Measurements from ENCODE around the gene SDK1. TPM values are rescaled to one million over a fixed set of nuclear protein-coding genes. Genes with fewer than 3 reads are reported as not detected.

The SDK1 gene
- polyA plus RNA-seq, 1 donor from 2014 or later: not detected

GRCh38 chr7:4186513-4186780, 885.4 kb downstream of the SDK1 start:
- peaks cover 0 to 3% (median 2%) of the 10 kb centered on the region in 3 donors for H3K9me3 Mint-ChIP-seq
- peaks cover 2% of the 10 kb centered on the region for H3K27me3 Mint-ChIP-seq
- no peaks in the 10 kb centered on the region for H3K36me3 Mint-ChIP-seq

GRCh38 chr7:4188651-4189050, 887.6 kb downstream of the SDK1 start:
- Mint-ChIP-seq H3K36me3 (no peaks in the 10 kb centered on the region), H3K27me3 (no peaks in the 10 kb centered on the region), H3K4me1 (no peaks in the 10 kb centered on the region), H3K27ac (no peak overlapping the region), H3K4me3 (no peak overlapping the region), H3K9me3 (peaks cover 0 to 3% (median 2%) of the 10 kb centered on the region in 3 donors)

More at GRCh38 chr7:4186513-4186780, 885.4 kb downstream of the SDK1 start:
- Mint-ChIP-seq H3K27ac (no peak overlapping the region), H3K4me1 (no peaks in the 10 kb centered on the region), H3K4me3 (no peak overlapping the region)

GRCh38 chr7:4189131-4189570, 888.1 kb downstream of the SDK1 start:
- H3K9me3 Mint-ChIP-seq: peaks cover 0 to 3% (median 2%) of the 10 kb centered on the region in 3 donors
- no peak overlapping the region for H3K27ac Mint-ChIP-seq
- H3K4me1 Mint-ChIP-seq: no peaks in the 10 kb centered on the region
- no peak overlapping the region for H3K4me3 Mint-ChIP-seq
- H3K27me3 Mint-ChIP-seq: no peaks in the 10 kb centered on the region
- H3K36me3 Mint-ChIP-seq: no peaks in the 10 kb centered on the region

- H3K9me3 Mint-ChIP-seq: peaks cover 0 to 3% (median 2%) of the 10 kb centered on the region in 3 donors
- H3K36me3 Mint-ChIP-seq: no peaks in the 10 kb centered on the region
Measured at GRCh38 chr7:4190010-4190981, 889.2 kb downstream of the SDK1 start.

GRCh38 chr7:4191046-4191445, 890.0 kb downstream of the SDK1 start:
- H3K27me3 Mint-ChIP-seq: no peaks in the 10 kb centered on the region
- peaks cover 0 to 3% (median 2%) of the 10 kb centered on the region in 3 donors for H3K9me3 Mint-ChIP-seq
- no peak overlapping the region for H3K27ac Mint-ChIP-seq
- H3K4me3 Mint-ChIP-seq: no peak overlapping the region
- H3K36me3 Mint-ChIP-seq: no peaks in the 10 kb centered on the region
- H3K4me1 Mint-ChIP-seq: no peaks in the 10 kb centered on the region

More at GRCh38 chr7:4190010-4190981, 889.2 kb downstream of the SDK1 start:
- H3K27me3 Mint-ChIP-seq: no peaks in the 10 kb centered on the region
- H3K4me1 Mint-ChIP-seq: no peaks in the 10 kb centered on the region
- H3K27ac Mint-ChIP-seq: no peak overlapping the region
- H3K4me3 Mint-ChIP-seq: no peak overlapping the region

- Mint-ChIP-seq H3K36me3 (no peaks in the 10 kb centered on the region), H3K4me3 (no peak overlapping the region), H3K27me3 (no peaks in the 10 kb centered on the region), H3K9me3 (peaks cover 0 to 3% (median 2%) of the 10 kb centered on the region in 3 donors), H3K27ac (no peak overlapping the region), H3K4me1 (no peaks in the 10 kb centered on the region)
Measured at GRCh38 chr7:4191525-4191924, 890.5 kb downstream of the SDK1 start.

- no peaks in the 10 kb centered on the region for H3K27me3 Mint-ChIP-seq
- no peaks in the 10 kb centered on the region for H3K36me3 Mint-ChIP-seq
- no peak overlapping the region for H3K27ac Mint-ChIP-seq
- H3K4me3 Mint-ChIP-seq: no peak overlapping the region
- H3K9me3 Mint-ChIP-seq: no peaks in the 10 kb centered on the region
- no peaks in the 10 kb centered on the region for H3K4me1 Mint-ChIP-seq
Measured at GRCh38 chr7:4195660-4196059, 894.6 kb downstream of the SDK1 start.

- no peaks in the 10 kb centered on the region for H3K27me3 Mint-ChIP-seq
- H3K27ac Mint-ChIP-seq: no peak overlapping the region
- H3K4me1 Mint-ChIP-seq: no peaks in the 10 kb centered on the region
- no peaks in the 10 kb centered on the region for H3K36me3 Mint-ChIP-seq
- no peak overlapping the region for H3K4me3 Mint-ChIP-seq
- H3K9me3 Mint-ChIP-seq: no peaks in the 10 kb centered on the region
Measured at GRCh38 chr7:4196121-4196819, 895.2 kb downstream of the SDK1 start.

- no peaks in the 10 kb centered on the region for H3K9me3 Mint-ChIP-seq
- no peaks in the 10 kb centered on the region for H3K36me3 Mint-ChIP-seq
- H3K4me1 Mint-ChIP-seq: no peaks in the 10 kb centered on the region
- H3K27ac Mint-ChIP-seq: peak overlapping the region in 1 of 3 donors; percentile 64
- H3K27me3 Mint-ChIP-seq: no peaks in the 10 kb centered on the region
- H3K4me3 Mint-ChIP-seq: no peak overlapping the region
Measured at GRCh38 chr7:4198301-4198700, 897.2 kb downstream of the SDK1 start.

- no peak overlapping the region for H3K27ac Mint-ChIP-seq
- H3K4me3 Mint-ChIP-seq: no peak overlapping the region
- H3K36me3 Mint-ChIP-seq: no peaks in the 10 kb centered on the region
- H3K9me3 Mint-ChIP-seq: no peaks in the 10 kb centered on the region
- no peaks in the 10 kb centered on the region for H3K27me3 Mint-ChIP-seq
- H3K4me1 Mint-ChIP-seq: no peaks in the 10 kb centered on the region
Measured at GRCh38 chr7:4200546-4201094, 899.6 kb downstream of the SDK1 start.

GRCh38 chr7:4201566-4201965, 900.5 kb downstream of the SDK1 start:
- H3K36me3 Mint-ChIP-seq: no peaks in the 10 kb centered on the region
- no peaks in the 10 kb centered on the region for H3K27me3 Mint-ChIP-seq
- no peak overlapping the region for H3K27ac Mint-ChIP-seq
- peak overlapping the region in 1 of 4 donors; percentile 23 for H3K4me3 Mint-ChIP-seq
- no peaks in the 10 kb centered on the region for H3K4me1 Mint-ChIP-seq
- no peaks in the 10 kb centered on the region for H3K9me3 Mint-ChIP-seq

- H3K27ac Mint-ChIP-seq: no peak overlapping the region
Measured at GRCh38 chr7:4202154-4202736, 901.2 kb downstream of the SDK1 start.

GRCh38 chr7:4202954-4203353, 901.9 kb downstream of the SDK1 start:
- H3K4me3 Mint-ChIP-seq: no peak overlapping the region
- H3K36me3 Mint-ChIP-seq: peaks cover 2% of the 10 kb centered on the region
- no peaks in the 10 kb centered on the region for H3K9me3 Mint-ChIP-seq
- H3K4me1 Mint-ChIP-seq: no peaks in the 10 kb centered on the region
- no peak overlapping the region for H3K27ac Mint-ChIP-seq
- no peaks in the 10 kb centered on the region for H3K27me3 Mint-ChIP-seq

More at GRCh38 chr7:4202154-4202736, 901.2 kb downstream of the SDK1 start:
- H3K4me3 Mint-ChIP-seq: peak overlapping the region in 1 of 4 donors; percentile 33
- no peaks in the 10 kb centered on the region for H3K9me3 Mint-ChIP-seq
- H3K36me3 Mint-ChIP-seq: no peaks in the 10 kb centered on the region
- no peaks in the 10 kb centered on the region for H3K27me3 Mint-ChIP-seq
- no peaks in the 10 kb centered on the region for H3K4me1 Mint-ChIP-seq

GRCh38 chr7:4203626-4204512, 902.8 kb downstream of the SDK1 start:
- Mint-ChIP-seq H3K27me3 (no peaks in the 10 kb centered on the region), H3K27ac (no peak overlapping the region), H3K4me1 (no peaks in the 10 kb centered on the region), H3K4me3 (peak overlapping the region in 1 of 4 donors; percentile 65), H3K9me3 (no peaks in the 10 kb centered on the region), H3K36me3 (peaks cover 2% of the 10 kb centered on the region)
